ENCODE measurements around the gene CAMK1D.

DNA sequence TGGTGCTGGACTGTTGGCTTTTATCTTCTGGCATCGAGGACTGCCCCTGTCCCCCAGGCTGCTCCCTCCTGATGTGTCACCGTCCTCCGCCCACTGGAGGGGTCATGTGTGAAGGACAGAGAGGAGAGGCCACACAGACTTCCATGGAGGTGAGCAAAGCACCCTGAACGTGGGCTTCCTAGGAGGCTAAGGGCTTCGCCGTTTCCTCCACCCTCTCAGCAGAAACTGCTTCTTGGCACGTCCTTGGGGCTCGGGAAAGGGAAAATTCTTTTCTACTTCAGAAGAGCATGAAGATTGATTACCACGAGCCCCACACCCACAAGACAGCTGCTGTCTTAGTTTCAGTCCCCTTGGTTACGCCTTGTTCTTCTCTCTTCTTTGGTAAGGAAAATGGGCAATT lies 433.9 kb downstream of the CAMK1D start:
- TF ChIP-seq ZBTB8A (tag by site-specific recombination; IDR thresholded peaks at IDR 0.05) (no peak), CTCF (tag by site-specific recombination; IDR thresholded peaks at IDR 0.05) (no peak), ZNF202 (tag by site-specific recombination; IDR thresholded peaks at IDR 0.05; ENCODE audit: borderline replicate concordance) (no peak), ZNF530 (tag by site-specific recombination; IDR thresholded peaks at IDR 0.05; ENCODE audit: low read depth) (no peak), ZNF426 (tag by site-specific recombination; IDR thresholded peaks at IDR 0.05) (no peak)
- TF ChIP-seq, protein P1, sequence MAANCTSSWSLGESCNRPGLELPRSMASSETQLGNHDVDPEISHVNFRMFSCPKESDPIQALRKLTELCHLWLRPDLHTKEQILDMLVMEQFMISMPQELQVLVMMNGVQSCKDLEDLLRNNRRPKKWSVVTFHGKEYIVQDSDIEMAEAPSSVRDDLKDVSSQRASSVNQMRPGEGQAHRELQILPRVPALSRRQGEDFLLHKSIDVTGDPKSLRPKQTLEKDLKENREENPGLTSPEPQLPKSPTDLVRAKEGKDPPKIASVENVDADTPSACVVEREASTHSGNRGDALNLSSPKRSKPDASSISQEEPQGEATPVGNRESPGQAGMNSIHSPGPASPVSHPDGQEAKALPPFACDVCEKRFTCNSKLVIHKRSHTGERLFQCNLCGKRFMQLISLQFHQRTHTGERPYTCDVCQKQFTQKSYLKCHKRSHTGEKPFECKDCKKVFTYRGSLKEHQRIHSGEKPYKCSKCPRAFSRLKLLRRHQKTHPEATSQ (tag by site-specific recombination; IDR thresholded peaks at IDR 0.05): no peak
- TF ChIP-seq, protein P2, sequence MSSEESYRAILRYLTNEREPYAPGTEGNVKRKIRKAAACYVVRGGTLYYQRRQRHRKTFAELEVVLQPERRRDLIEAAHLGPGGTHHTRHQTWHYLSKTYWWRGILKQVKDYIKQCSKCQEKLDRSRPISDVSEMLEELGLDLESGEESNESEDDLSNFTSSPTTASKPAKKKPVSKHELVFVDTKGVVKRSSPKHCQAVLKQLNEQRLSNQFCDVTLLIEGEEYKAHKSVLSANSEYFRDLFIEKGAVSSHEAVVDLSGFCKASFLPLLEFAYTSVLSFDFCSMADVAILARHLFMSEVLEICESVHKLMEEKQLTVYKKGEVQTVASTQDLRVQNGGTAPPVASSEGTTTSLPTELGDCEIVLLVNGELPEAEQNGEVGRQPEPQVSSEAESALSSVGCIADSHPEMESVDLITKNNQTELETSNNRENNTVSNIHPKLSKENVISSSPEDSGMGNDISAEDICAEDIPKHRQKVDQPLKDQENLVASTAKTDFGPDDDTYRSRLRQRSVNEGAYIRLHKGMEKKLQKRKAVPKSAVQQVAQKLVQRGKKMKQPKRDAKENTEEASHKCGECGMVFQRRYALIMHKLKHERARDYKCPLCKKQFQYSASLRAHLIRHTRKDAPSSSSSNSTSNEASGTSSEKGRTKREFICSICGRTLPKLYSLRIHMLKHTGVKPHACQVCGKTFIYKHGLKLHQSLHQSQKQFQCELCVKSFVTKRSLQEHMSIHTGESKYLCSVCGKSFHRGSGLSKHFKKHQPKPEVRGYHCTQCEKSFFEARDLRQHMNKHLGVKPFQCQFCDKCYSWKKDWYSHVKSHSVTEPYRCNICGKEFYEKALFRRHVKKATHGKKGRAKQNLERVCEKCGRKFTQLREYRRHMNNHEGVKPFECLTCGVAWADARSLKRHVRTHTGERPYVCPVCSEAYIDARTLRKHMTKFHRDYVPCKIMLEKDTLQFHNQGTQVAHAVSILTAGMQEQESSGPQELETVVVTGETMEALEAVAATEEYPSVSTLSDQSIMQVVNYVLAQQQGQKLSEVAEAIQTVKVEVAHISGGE (tag by site-specific recombination; conservative IDR thresholded peaks at IDR 0.05; ENCODE audit: low read depth): no peak

Measured in HEK293 (cell line).